ENCODE data around the gene JOSD2. TPM values are rescaled to one million over a fixed set of nuclear protein-coding genes. Genes with fewer than 3 reads are reported as not detected.

The JOSD2 gene
- total RNA-seq, 1 experiment from 2014 or later: 17.7 TPM

GRCh38 chr19:50512112-50512998 is 1.4 kb upstream of the JOSD2 start:
- Histone ChIP-seq H3K9me3 (replicated peaks) (no peaks in the 10 kb centered on the region), H3K27me3 (peaks cover 6% of the 10 kb centered on the region; the same call in 1 of the 2 replicates), H3K4me1 (peaks cover 22% of the 10 kb centered on the region), H3K27ac (no peak overlapping the region), H3K36me3 (no peaks in the 10 kb centered on the region), H3K4me3 (peak overlapping the region; percentile 62)
- no peak for DNase-seq

DNA sequence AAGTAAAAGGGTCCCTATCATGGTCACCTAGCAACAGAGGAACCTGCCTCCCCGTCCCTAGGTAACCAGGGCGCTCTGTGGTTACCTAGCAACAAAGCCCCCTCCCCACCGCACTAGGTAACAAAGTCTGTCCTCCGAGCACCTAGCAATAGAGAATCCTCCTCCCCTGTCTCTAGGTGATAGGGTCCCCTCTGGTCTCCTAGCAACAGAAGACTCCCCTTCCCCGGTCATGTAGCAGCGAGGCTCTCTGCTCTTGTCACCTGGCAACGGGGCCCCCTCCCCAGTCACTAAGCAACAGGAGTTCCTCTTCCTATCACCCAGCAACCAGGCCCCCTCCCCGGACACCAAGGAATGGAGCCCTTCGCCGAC is 307 bp downstream of the JOSD2 start:
- H3K27me3 ChIP-seq: peaks cover 3% of the 10 kb centered on the region; the same call in 1 of the 2 replicates

GRCh38 chr19:50510121-50510670 is 795 bp downstream of the JOSD2 start:
- H3K9me3 ChIP-seq (replicated peaks): no peaks in the 10 kb centered on the region
- H3K4me3 ChIP-seq: peak overlapping the region; percentile 62
- no peaks in the 10 kb centered on the region for H3K36me3 ChIP-seq
- H3K27me3 ChIP-seq: no peaks in the 10 kb centered on the region
- peaks cover 22% of the 10 kb centered on the region for H3K4me1 ChIP-seq
- DNase-seq: peak; percentile 67 to 70
- peak overlapping the region; percentile 66 for H3K27ac ChIP-seq

More for the DNA sequence above, 307 bp downstream of the JOSD2 start:
- peaks cover 22% of the 10 kb centered on the region for H3K4me1 ChIP-seq
- peak overlapping the region; percentile 62 for H3K4me3 ChIP-seq
- peak overlapping the region; percentile 66 for H3K27ac ChIP-seq
- H3K9me3 ChIP-seq (replicated peaks): no peaks in the 10 kb centered on the region
- DNase-seq: peak in 1 of 2 experiments; percentile 54
- H3K36me3 ChIP-seq: no peaks in the 10 kb centered on the region

DNA sequence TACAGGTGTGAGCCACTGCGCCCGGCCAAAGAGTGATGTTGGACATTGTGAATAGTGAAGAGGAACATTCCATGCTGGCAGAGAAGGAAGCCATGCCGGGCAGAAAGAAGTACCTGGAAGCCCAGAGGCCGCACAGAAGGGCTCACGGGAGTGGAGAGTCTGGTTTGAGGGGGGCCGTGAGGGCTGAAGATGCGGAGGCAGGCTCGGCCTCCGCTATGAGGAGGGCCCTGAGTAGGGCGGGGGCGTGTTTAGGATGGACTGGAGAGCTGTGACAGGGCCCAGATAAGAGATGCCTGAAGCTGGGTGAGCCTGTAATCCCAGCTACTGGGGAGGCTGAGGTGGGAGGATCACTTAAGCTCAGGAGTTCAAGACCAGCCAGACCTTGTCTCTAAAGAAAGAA is 1.6 kb downstream of the JOSD2 start:
- H3K27me3 ChIP-seq: no peaks in the 10 kb centered on the region
- no peak overlapping the region for H3K4me3 ChIP-seq
- no peak for DNase-seq
- peak overlapping the region; percentile 72; the same call in 1 of the 2 replicates for H3K27ac ChIP-seq
- no peaks in the 10 kb centered on the region for H3K9me3 ChIP-seq (replicated peaks)
- no peaks in the 10 kb centered on the region for H3K36me3 ChIP-seq
- peaks cover 22% of the 10 kb centered on the region for H3K4me1 ChIP-seq

DNA sequence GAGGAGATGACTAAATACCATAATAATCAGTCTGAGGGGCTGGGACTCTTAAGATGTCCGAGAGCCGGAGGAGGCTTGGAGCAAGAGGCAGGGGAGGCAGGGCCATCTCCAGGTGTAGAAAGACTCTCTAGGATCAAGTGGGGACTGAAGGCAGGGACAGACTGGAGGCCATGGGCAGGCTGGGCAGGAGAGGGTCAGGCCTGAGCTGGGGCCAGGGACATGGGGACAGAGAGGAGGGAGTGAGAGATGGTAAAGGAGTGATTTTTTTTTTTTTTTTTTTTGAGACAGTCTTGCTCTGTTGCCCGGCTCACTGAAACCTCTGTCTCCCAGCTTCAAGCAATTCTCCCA is 2.2 kb downstream of the JOSD2 start:
- Histone ChIP-seq H3K36me3 (no peaks in the 10 kb centered on the region), H3K4me3 (no peak overlapping the region), H3K27ac (peak overlapping the region; percentile 72), H3K9me3 (replicated peaks) (no peaks in the 10 kb centered on the region), H3K27me3 (no peaks in the 10 kb centered on the region), H3K4me1 (peaks cover 22% of the 10 kb centered on the region)
- no peak for DNase-seq

- no peak overlapping the region for H3K27ac ChIP-seq
- no peak overlapping the region for H3K4me3 ChIP-seq
- no peaks in the 10 kb centered on the region for H3K27me3 ChIP-seq
- no peak for DNase-seq
- peaks cover 27% of the 10 kb centered on the region for H3K4me1 ChIP-seq
- no peaks in the 10 kb centered on the region for H3K36me3 ChIP-seq
- no peaks in the 10 kb centered on the region for H3K9me3 ChIP-seq (replicated peaks)
These were observed 3.6 kb downstream of the JOSD2 start for GRCh38 chr19:50507376-50507775.

GRCh38 chr19:50506700-50507099 is 4.3 kb downstream of the JOSD2 start:
- no peaks in the 10 kb centered on the region for H3K27me3 ChIP-seq
- H3K27ac ChIP-seq: no peak overlapping the region
- no peak for DNase-seq
- H3K9me3 ChIP-seq (replicated peaks): no peaks in the 10 kb centered on the region
- no peaks in the 10 kb centered on the region for H3K36me3 ChIP-seq
- H3K4me3 ChIP-seq: no peak overlapping the region
- peaks cover 32% of the 10 kb centered on the region for H3K4me1 ChIP-seq

- no peak overlapping the region for H3K27ac ChIP-seq
- H3K36me3 ChIP-seq: no peaks in the 10 kb centered on the region
- DNase-seq: no peak
- no peak overlapping the region for H3K4me3 ChIP-seq
- H3K4me1 ChIP-seq: peaks cover 39% of the 10 kb centered on the region
- H3K9me3 ChIP-seq (replicated peaks): no peaks in the 10 kb centered on the region
- no peaks in the 10 kb centered on the region for H3K27me3 ChIP-seq
These were observed 5.0 kb downstream of the JOSD2 start for GRCh38 chr19:50505856-50506611.

- Histone ChIP-seq H3K4me1 (peaks cover 20% of the 10 kb centered on the region), H3K36me3 (no peaks in the 10 kb centered on the region), H3K9me3 (replicated peaks) (no peaks in the 10 kb centered on the region), H3K27me3 (no peaks in the 10 kb centered on the region), H3K4me3 (peak overlapping the region; percentile 69), H3K27ac (peak overlapping the region; percentile 85)
- DNase-seq: peak; percentile 49 to 55
These were observed 9.2 kb downstream of the JOSD2 start for GRCh38 chr19:50501568-50502475.

DNA sequence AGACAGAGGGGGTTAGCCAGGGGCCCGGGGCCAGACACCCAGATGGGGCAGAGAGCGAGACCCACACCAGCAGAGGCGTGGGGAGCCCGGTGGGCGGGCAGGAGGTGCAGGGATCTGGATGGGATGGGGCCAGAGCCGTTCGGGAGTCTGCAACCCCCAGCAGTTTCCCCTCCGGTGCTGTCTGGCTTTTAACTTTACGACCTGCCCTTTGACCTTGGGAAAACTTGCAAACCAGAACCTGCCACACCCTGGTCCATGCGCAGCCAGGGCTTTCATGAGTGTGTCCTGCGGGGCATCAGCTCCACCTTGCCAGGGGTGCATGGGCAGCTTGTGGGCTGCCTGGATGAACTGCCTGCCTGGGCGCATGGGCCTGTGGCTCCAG is 9.8 kb downstream of the JOSD2 start:
- no peaks in the 10 kb centered on the region for H3K27me3 ChIP-seq
- DNase-seq: no peak
- no peaks in the 10 kb centered on the region for H3K36me3 ChIP-seq
- H3K4me3 ChIP-seq: peak overlapping the region; percentile 69
- H3K9me3 ChIP-seq (replicated peaks): no peaks in the 10 kb centered on the region
- H3K4me1 ChIP-seq: peaks cover 23% of the 10 kb centered on the region
- peak overlapping the region; percentile 85 for H3K27ac ChIP-seq

GRCh38 chr19:50500753-50501151 is 10.2 kb downstream of the JOSD2 start:
- peak overlapping the region; percentile 85 for H3K27ac ChIP-seq

GRCh38 chr19:50500060-50500752 is 10.8 kb downstream of the JOSD2 start:
- peaks cover 26% of the 10 kb centered on the region for H3K4me1 ChIP-seq
- no peaks in the 10 kb centered on the region for H3K27me3 ChIP-seq
- peak overlapping the region; percentile 85 for H3K27ac ChIP-seq
- DNase-seq: peak; percentile 97 to 98
- no peaks in the 10 kb centered on the region for H3K9me3 ChIP-seq (replicated peaks)
- H3K36me3 ChIP-seq: no peaks in the 10 kb centered on the region
- H3K4me3 ChIP-seq: peak overlapping the region; percentile 69

More at GRCh38 chr19:50500753-50501151, 10.2 kb downstream of the JOSD2 start:
- no peaks in the 10 kb centered on the region for H3K27me3 ChIP-seq
- peaks cover 26% of the 10 kb centered on the region for H3K4me1 ChIP-seq
- no peak for DNase-seq
- H3K9me3 ChIP-seq (replicated peaks): no peaks in the 10 kb centered on the region
- H3K4me3 ChIP-seq: peak overlapping the region; percentile 69
- no peaks in the 10 kb centered on the region for H3K36me3 ChIP-seq

GRCh38 chr19:50498219-50499056 is 12.6 kb downstream of the JOSD2 start:
- H3K4me3 ChIP-seq: peak overlapping the region; percentile 69
- no peaks in the 10 kb centered on the region for H3K36me3 ChIP-seq
- peaks cover 26% of the 10 kb centered on the region for H3K4me1 ChIP-seq
- H3K27ac ChIP-seq: peak overlapping the region; percentile 42
- no peaks in the 10 kb centered on the region for H3K9me3 ChIP-seq (replicated peaks)
- peak in 1 of 2 experiments; percentile 47 for DNase-seq
- H3K27me3 ChIP-seq: no peaks in the 10 kb centered on the region

Data from SJCRH30 (cell line).